HepG2 (cell line): ENCODE results near the gene ZNF341.

ENCODE experiments used
- CTCF ChIP-seq: sonication (generic); formaldehyde crosslinking; IDR thresholded peaks from 2 replicates; pipeline ENCODE4 v1.5.0; 2020; ENCODE audit warnings: mild to moderate bottlenecking, missing genetic modification reagents, moderate library complexity
- KLF11 ChIP-seq: IDR thresholded peaks from 2 replicates; pipeline ENCODE4 v1.6.1; 2016; ENCODE audit warnings: missing compliant biosample characterization

- TF ChIP-seq CTCF (CRISPR knock-in tag) (peak; percentile 47; the same call in 1 of the 2 replicates), KLF11 (CRISPR knock-in tag) (0 out of 2 replicates have a peak, but pooled peaks have one; percentile 28)
Measured at GRCh38 chr20:33685328-33686099, 46.3 kb upstream of the ZNF341 start.
